Ishikawa (cell line): Measurements from ENCODE around the gene RFX5.

Source experiments
- CEBPB ChIP-seq: IDR thresholded peaks from 2 replicates; pipeline ENCODE4 v1.6.1; 2012
- EGR1 ChIP-seq: IDR thresholded peaks from 2 replicates; pipeline ENCODE4 v1.6.1; 2012
- USF1 ChIP-seq: IDR thresholded peaks from 2 replicates; pipeline ENCODE4 v1.6.1; 2012
- YY1 ChIP-seq: IDR thresholded peaks from 2 replicates; pipeline ENCODE4 v1.6.1; 2012; ENCODE audit warnings: low read depth

GRCh38 chr1:151315565-151316235 lies 31.4 kb downstream of the RFX5 start:
- TF ChIP-seq USF1 (no peak), CEBPB (no peak), YY1 (no peak), EGR1 (no peak)
